KG1 (cell line): ENCODE measurements around the gene SUCLG2.

Experiments used
- DNase-seq: peaks from one replicate; lab custom pipeline; 2025; lab: John Stamatoyannopoulos, UW

SUCLG2 gene

GRCh38 chr3:67384016-67384415 lies 270.4 kb downstream of the SUCLG2 start:
- no peak for DNase-seq

GRCh38 chr3:67383379-67383778 lies 271.0 kb downstream of the SUCLG2 start:
- DNase-seq: no peak

GRCh38 chr3:67382536-67382935 lies 271.9 kb downstream of the SUCLG2 start:
- DNase-seq: no peak

- no peak for DNase-seq
Observed at GRCh38 chr3:67381667-67382272, 272.6 kb downstream of the SUCLG2 start.

- no peak for DNase-seq
Observed at GRCh38 chr3:67380118-67380517, 274.3 kb downstream of the SUCLG2 start.

GRCh38 chr3:67377299-67377698 lies 277.1 kb downstream of the SUCLG2 start:
- DNase-seq: no peak

GRCh38 chr3:67376416-67376815 lies 278.0 kb downstream of the SUCLG2 start:
- no peak for DNase-seq

GRCh38 chr3:67375976-67376375 lies 278.4 kb downstream of the SUCLG2 start:
- no peak for DNase-seq

- DNase-seq: peak; percentile 9
Observed at GRCh38 chr3:67362686-67363085, 291.7 kb downstream of the SUCLG2 start.

- no peak for DNase-seq
Observed at GRCh38 chr3:67361770-67362169, 292.6 kb downstream of the SUCLG2 start.

- DNase-seq: no peak
Observed at GRCh38 chr3:67361323-67361722, 293.1 kb downstream of the SUCLG2 start.

- DNase-seq: no peak
Observed at GRCh38 chr3:67357610-67358458, 296.6 kb downstream of the SUCLG2 start.

- DNase-seq: no peak
Observed at GRCh38 chr3:67349551-67350174, 304.7 kb downstream of the SUCLG2 start.

- DNase-seq: no peak
Observed at GRCh38 chr3:67346081-67346480, 308.3 kb downstream of the SUCLG2 start.

GRCh38 chr3:67335813-67336212 lies 318.6 kb downstream of the SUCLG2 start:
- no peak for DNase-seq

- no peak for DNase-seq
Observed at GRCh38 chr3:67334588-67334987, 319.8 kb downstream of the SUCLG2 start.

- DNase-seq: no peak
Observed at GRCh38 chr3:67329358-67329757, 325.1 kb downstream of the SUCLG2 start.

- DNase-seq: no peak
Observed at GRCh38 chr3:67327582-67327981, 326.8 kb downstream of the SUCLG2 start.

- no peak for DNase-seq
Observed at GRCh38 chr3:67325231-67325630, 329.2 kb downstream of the SUCLG2 start.
